ENCODE data around the gene TMEM232.

DNA sequence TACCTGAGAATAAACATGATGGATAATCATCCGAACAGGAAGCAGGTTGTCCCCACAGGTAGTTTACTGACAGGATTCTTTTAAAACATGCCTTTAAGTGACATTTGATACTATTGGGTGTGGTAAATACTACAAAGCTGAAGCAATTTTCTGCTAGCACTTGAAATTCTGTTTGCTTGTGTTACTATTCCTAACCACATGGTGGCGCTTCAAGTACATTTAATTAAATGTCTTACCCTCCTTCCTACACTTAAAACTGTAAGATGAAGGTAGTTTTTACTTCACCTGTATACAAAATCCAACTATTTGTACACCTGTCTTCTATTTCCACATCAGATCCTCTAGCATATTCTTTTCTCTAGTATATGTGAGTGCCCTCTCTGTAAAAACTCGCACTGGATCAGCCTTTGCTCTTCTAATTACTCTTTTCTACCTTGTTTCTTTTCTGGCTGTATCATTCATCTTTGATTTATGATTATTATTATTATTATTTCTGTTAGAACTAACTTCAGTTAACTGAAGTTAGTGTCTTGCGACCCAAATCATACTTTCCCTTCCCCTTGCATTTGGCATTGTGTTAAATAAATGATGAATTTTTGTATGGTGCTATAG is 30.8 kb upstream of the TMEM232 start:
- TF ChIP-seq NANOG (IDR thresholded peaks at IDR 0.05; ENCODE audit: borderline replicate concordance) = no peak
- no peak for TF ChIP-seq EZH2 (IDR thresholded peaks at IDR 0.05; ENCODE audit: low read depth, unreplicated experiment)
- TF ChIP-seq, protein P1, sequence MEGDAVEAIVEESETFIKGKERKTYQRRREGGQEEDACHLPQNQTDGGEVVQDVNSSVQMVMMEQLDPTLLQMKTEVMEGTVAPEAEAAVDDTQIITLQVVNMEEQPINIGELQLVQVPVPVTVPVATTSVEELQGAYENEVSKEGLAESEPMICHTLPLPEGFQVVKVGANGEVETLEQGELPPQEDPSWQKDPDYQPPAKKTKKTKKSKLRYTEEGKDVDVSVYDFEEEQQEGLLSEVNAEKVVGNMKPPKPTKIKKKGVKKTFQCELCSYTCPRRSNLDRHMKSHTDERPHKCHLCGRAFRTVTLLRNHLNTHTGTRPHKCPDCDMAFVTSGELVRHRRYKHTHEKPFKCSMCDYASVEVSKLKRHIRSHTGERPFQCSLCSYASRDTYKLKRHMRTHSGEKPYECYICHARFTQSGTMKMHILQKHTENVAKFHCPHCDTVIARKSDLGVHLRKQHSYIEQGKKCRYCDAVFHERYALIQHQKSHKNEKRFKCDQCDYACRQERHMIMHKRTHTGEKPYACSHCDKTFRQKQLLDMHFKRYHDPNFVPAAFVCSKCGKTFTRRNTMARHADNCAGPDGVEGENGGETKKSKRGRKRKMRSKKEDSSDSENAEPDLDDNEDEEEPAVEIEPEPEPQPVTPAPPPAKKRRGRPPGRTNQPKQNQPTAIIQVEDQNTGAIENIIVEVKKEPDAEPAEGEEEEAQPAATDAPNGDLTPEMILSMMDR (conservative IDR thresholded peaks at IDR 0.05; ENCODE audit: low read depth in 2 of 2) = peak; percentile 64 to 78
- TF ChIP-seq, protein P2, sequence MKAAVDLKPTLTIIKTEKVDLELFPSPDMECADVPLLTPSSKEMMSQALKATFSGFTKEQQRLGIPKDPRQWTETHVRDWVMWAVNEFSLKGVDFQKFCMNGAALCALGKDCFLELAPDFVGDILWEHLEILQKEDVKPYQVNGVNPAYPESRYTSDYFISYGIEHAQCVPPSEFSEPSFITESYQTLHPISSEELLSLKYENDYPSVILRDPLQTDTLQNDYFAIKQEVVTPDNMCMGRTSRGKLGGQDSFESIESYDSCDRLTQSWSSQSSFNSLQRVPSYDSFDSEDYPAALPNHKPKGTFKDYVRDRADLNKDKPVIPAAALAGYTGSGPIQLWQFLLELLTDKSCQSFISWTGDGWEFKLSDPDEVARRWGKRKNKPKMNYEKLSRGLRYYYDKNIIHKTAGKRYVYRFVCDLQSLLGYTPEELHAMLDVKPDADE (IDR thresholded peaks at IDR 0.05) = no peak
- TF ChIP-seq POLR2AphosphoS5 (IDR thresholded peaks at IDR 0.05; ENCODE audit: low read depth) = no peak
- TF ChIP-seq EZH2phosphoT487 (IDR thresholded peaks at IDR 0.05; ENCODE audit: unreplicated experiment) = no peak
- TF ChIP-seq REST (IDR thresholded peaks at IDR 0.05; ENCODE audit: unreplicated experiment) = no peak
